Stimulated activated CD4-positive, alpha-beta T cell treated with anti-CD3 and anti-CD28 coated beads, Interleukin-15, amount 100 ng/mL, for 1 hour (primary cell): ENCODE results near the gene MID1.

Experiments used
- DNase-seq, 2 donors: peaks; one replicate each; pipeline ENCODE4 v3.0.0-alpha.2; 2020; ENCODE audit warnings: low read depth in 1 of 2, low spot score in 1 of 2

The MID1 gene

DNA sequence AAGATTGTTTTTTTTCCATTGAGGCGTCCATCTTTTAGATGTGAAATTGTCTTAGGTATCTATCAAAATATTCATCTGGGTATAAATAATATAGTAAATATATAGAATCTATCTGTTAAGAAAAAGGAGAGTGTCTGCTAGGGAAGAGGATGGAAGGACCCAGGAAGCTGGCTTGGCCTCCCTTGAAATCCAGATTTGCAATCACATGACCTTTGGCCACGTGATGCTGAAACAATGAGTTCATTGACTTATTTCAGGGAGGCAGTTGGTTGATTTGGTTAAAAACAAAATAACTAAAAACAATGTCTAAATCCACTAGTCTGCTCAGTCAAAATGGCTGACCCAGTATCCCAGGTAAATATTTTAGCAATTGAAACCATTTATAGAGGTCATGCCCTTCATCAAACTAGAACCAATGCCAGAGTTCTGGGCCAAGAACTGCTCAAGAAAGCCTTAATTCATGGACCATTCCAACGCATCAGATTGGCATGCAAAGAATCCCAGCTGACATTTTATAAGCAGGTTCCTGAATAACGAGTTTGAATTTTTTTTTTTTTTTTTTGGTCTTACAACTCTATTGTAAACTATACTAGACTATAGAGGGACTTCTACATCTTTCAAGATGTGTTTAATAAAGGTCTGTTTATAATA, 172.7 kb downstream of the MID1 start:
- no peak for DNase-seq

DNA sequence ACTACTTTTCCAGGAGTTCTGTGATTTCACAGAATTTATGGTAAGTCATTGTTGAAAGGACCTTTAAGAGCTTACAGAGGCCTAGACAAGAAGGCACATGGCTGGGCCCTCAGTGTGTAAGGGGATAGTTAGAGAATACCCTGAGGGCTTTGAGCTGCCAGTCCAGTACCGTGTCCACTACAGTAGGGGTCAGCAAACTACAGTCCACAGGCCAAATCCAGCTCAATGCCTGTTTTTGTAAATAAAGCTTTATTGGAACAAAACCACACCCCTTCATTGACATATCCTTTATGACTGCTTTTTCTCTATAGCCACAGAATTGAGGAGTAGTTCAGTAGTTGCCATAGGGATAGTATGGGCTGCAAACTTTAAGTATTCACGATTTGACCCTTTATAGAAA, 176.2 kb downstream of the MID1 start:
- no peak for DNase-seq

DNA sequence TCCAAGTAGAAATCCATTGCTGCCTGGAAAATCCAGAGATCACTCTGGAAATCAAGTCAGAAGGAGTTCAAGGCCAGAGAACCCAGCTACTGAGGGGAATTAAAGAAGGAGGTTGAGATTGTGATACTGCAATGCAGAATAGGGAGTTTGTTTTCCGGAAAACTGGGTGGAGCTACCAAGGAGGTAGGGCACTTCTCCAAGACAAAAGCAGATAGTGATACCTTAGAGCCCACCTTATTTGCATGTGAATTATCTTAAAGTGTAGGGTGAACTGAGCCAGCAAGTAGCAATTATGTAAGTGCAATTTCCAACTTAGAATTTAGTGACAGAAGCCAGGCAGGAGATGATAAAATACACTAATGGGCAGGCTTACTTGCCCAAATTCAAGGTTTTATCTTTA, 178.9 kb downstream of the MID1 start:
- DNase-seq, result no peak

GRCh38 chrX:10433296-10433965, 187.0 kb downstream of the MID1 start:
- no peak for DNase-seq

DNA sequence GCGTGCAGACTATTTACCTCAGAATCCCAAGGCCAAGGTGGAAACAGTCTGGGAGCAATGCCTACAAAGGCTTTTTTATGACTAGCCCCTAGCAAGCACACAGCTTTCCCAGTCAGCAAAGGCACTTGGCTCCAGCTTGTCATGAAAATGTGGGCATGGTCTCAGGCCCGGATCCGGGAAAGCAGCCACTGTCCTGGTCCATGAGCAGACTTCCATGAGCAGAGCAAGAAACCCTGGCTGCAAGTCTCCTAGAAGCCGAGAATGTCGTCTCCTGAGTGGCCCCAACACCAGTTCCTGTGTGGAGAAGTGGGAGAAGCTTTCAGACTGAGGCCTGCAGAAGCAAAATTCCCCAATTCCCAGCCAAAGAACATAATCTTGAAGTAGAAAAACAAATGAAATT, 190.5 kb downstream of the MID1 start:
- no peak for DNase-seq

GRCh38 chrX:10427249-10427648, 193.1 kb downstream of the MID1 start:
- no peak for DNase-seq

- DNase-seq, result no peak
Measured at GRCh38 chrX:10423716-10424115, 196.7 kb downstream of the MID1 start.

- DNase-seq, result no peak
Measured at GRCh38 chrX:10420134-10420533, 200.3 kb downstream of the MID1 start.

DNA sequence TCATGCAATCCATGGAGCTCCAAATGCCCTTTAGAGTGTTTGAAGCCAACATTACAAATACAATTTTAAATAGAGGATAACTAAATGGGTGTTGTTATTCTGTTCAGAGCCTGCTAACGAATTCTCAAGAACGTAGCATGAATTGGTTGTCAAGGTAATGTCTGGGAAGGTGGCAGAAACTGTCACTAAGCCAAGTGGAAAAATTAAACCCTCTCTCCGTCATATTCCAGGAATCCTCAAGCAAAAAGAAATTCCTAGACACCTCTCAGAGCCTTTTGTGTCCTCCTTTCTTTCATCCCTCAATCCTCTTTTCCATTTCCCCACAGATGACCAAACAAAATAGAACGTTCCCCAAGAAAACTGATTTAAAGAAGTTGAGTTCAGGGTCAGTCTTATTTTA, 204.0 kb downstream of the MID1 start:
- DNase-seq, result no peak

- no peak for DNase-seq
Measured at GRCh38 chrX:10415306-10416001, 204.9 kb downstream of the MID1 start.

- DNase-seq, result no peak
Measured at GRCh38 chrX:10414862-10415261, 205.5 kb downstream of the MID1 start.

DNA sequence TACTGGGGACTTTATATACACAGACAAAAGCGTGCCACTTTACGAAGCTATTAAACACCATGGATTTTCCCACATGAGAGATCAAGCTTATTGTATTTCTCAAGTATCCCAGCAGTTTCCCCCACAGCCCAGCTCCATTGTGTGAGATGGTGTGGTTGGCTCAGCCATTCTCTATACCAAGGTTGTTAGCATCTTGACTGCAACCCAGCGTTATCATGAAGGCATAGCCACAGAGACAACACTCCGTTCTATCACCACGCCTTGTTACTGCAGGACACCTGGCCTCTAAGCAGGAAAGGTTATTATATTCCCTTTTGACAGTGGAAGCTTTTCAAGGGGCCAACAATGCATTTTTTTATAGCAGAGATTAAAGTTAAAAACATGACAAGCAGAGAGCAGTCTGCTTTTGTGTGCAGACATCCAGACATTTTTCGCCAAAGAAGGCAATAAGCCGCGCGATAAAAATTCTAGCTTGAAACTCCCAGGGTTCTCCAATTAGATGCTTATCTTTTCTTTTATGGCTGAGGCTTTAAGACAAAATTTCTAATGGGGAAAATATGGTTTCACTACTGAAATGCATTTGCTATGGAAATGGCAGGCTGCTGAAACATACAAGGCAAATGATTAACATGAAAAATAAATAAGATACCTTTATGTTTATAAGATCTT, 206.1 kb downstream of the MID1 start:
- DNase-seq, result no peak

GRCh38 chrX:10404436-10404835, 215.9 kb downstream of the MID1 start:
- no peak for DNase-seq

DNA sequence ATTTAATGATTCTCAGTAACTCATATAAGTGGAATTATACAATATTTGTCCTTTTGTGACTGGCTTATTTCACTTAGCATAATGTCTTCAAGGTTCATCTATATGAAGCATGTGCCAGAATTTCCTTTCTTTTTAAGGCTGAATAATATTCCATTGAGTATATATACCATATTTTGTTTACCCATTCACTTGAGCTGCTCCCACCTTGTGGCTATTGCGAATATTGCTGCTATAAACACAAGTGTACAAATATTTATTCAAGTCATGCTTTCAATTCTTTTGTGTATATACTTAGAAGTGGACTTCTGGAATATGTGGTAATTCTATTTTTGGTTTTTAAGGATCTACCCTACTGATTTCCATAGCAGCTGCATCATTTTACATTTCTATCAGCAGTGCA, 219.1 kb downstream of the MID1 start:
- DNase-seq, result no peak

- DNase-seq, result no peak
Measured at GRCh38 chrX:10399043-10399741, 221.2 kb downstream of the MID1 start.

- DNase-seq, result no peak
Measured at GRCh38 chrX:10398215-10398614, 222.2 kb downstream of the MID1 start.

DNA sequence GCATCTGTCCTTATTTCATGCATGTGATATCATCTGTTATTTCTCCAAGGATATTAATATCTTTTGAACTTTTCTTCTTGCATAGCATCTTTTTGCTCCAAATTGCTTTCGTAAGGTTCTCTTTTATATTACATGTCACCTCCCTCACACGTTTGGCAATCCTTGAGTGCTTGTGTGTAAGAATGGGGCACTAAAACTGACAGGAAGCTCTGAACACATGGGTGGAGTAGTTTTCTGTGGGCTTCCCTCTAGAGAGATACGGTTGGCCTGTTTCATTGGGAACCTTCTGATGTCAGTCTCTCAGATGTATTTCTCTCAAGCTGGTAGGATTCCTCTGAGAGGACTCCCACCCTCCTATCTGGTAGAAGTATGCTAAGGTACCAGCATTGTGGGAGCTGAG, 223.0 kb downstream of the MID1 start:
- no peak for DNase-seq

DNA sequence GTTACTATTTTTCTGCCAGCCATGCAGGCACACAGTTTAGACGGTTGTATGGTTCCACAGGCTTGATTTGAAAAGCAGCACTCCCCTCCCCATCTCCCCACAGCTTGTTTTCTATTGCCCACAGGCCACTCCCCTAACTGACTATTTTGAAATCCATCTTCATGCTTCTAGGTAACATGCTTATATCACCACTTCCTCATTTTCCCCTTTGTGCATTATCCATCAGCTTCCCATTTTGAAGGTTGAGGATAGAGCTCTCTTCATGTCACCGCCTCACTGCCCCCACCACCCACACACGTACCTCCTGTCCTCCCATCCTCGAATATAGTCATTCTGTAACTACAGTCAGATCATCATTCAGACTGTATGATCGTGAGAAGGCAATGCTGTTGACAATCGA, 224.7 kb downstream of the MID1 start:
- DNase-seq, result no peak
